GM21825 (cell line): ENCODE results near the gene PTPN21.

Experiments
- ATAC-seq: cut with Tn5 transposase; IDR thresholded peaks from one replicate; pipeline ENCODE4 v1.9.1; 2021; ENCODE audit warnings: mild to moderate bottlenecking, moderate library complexity; ENCODE audit not compliant: unreplicated experiment

The PTPN21 gene

DNA sequence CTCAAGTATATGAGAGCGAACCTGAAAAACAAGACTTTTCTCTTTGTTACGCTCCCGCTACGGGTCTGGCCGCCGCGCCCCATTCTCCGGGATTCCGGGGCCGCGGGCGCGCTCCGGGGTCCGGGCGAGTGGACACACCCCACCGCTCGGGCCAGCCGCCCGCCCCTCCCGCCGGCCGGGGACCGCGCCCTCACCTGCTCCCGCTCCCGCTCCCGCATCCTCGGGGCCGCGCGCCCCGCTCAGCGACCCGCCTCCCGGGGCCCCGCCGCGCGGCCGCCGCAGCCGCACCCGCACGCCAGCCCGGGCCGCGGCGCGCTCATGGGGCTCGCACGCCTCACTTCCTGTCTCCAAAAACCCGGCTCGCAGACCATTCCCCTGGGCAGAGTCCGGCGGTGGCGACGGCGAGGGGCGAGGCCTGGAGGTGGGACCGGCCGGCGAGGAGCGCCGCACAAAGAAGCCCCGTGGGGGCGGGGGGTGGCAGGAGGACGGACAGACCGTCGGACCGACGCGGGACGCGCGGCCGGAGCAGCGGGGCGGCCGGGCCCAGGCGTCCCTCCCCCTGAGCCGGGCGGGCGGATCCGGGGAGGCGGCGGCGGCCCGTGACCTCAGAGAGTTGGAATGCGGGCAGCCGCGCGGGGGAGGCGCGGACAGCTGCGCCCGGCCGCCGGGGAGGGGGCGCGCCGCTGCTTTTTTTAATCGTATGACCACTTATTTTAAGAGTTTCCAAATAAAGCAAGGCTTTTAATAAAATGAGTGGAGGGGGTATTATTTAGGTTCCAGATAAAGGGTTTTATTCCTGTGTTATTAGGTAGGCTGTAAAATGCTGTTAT lies at the start of gene PTPN21:
PTPN21 (minus strand) TSS at position 551 of the 830 bp plus-strand sequence. CDS start 4,590 bp downstream, outside the sequence.
- no peak for ATAC-seq

DNA sequence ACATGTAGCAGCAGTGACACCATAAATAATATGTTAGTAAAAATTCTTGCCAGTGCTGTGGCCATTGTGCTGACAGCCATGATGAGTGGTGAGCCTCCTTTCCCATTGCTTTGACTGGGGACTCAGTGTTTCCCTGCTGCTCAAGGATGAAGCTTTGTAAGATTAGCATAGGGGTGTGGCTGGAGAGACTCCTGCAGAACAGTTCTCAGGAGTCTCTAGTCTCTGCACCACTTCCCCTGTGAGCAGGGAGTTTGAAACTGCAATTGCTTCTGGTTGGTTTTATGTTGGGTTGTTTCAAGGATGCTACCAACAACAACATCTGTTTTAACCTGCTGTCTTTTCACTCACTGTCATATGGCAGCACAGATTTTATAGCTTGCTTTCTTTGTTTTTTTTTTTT lies 49.4 kb upstream of the PTPN21 start:
- no peak for ATAC-seq

DNA sequence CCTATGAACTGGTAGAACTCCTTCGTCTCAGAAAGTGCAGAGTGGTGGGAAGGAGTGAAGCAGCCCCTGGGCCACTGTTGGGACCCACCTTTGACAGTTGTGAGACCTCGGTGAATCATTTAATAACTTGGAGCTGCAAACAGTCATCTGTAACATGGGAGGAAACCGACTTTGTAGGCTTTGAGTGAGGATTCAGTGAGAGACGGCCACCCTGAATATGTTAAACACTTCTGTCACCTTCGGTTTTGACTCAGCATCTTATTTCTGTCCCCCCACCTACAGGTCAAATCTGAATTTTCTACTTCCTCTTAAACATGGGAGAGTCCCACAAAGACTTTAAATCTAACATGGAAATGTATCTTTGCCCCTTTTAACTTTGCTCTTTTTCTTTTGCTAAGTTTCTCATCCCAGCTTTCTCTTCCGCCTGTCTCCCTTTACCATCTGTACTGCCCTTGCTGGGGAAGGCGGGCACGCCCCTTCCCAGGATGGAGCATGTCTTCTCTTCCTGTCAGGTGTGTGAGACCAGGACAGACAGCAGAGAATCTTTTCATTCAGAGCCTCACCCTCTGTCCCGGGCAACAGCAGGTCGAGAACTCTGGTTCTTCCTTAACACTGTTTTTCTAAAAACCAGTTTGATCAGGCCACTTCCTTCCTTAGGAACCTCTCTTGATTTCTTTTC lies 45.1 kb upstream of the PTPN21 start:
- ATAC-seq, result peak; percentile 91

DNA sequence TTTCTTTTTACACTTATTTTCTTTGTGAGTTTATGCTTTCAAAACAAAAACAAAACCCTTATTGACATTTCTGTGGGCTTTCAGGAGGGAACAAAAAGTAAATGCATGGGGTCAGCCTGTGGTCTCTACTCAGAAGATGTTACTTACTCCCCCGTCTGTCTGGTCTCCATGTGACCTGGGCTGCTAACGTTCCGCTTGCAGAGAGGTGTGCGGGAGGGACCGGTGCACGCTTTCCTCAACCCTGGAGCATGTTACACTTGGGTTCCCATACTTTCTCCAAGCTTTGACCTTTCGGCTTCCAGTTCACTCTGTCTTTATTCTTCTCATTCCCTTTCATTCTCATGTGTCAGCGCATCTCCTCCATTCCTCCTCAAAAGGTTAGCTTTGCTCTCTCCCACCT lies 44.5 kb upstream of the PTPN21 start:
- no peak for ATAC-seq

DNA sequence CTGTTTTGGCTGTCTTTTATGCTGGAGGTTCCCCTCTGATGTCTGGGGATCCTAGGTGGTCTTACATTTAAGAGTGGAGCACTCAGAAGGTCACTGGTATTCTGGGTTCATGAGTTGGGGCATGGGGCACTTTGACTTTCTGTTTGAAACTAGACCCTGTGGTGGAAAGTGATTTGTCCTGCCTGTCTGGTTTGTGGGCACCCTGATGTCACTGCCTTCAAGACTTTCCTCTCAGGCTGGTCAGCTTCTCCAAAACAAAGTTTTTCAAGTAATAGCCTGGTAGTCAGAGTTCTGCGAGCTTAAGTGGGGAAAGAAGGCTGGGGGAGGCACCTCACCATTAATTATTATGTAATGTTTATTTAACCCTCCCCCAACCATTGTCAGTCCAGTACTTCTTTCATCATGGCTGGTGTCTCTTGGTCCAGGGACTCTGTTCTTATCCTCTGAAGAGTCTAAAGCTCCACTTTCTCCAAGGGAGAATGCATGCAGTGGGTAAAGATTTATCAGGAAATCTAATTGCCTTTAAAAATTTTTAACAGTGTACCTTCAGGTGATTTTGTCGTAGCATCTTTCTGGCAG lies 43.4 kb upstream of the PTPN21 start:
- ATAC-seq, result no peak

DNA sequence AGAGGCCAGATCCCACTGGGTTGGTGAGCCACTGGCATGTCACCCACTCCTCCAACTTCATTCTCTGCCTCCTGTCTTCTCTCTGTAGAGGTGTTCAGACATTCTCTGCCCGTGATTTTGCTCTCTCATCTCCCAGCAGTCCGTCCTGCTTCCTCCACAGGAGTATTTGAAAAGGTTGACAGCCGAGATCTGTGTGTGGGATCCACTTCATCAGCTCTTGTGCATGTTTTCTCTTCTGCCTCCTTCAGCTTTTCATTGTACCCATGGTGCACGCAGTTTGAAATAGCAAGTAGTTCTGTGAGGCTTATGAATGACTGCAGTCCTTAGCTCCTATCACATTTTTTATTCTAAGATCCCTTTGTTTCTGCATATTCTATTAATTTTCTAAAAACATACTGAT lies 42.8 kb upstream of the PTPN21 start:
- ATAC-seq, result no peak

DNA sequence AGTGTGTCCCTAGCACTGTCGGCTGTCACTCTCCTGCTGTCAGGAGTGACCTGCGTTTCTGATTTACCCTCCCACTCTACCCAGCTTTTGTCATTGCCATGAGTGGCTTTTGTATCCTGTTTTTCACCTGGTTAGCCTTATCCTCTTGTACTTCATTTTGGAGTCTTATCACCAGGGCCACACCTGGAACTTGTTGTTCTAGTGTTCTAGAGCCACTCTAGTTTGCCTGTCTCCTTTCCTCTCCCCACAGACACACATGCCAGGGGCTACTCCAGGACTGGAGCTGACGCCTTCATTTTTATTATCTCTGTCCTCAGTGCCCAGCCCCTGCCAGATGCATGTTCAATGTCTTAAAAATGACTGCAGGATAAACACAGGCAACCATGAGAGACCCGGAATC lies 42.2 kb upstream of the PTPN21 start:
- no peak for ATAC-seq

DNA sequence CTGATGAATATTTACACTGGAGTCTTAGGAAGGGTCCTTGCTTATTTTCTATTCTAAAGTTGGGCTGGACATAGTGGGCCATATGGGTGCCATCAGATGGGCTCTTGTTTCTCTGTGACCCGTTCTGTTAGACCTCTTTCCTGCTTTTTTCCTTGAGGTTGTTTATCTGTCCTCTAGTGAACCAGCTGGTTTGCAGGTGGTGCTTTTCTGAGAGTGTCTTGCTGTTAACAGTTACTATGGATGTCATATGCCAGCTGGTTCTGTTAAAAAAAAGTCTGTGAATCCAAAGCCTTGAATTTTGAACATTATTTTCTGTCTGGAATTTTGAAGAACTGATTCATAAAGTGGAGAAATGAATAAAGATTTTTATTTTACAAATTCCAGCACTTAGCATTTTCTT lies 37.2 kb upstream of the PTPN21 start:
- no peak for ATAC-seq

DNA sequence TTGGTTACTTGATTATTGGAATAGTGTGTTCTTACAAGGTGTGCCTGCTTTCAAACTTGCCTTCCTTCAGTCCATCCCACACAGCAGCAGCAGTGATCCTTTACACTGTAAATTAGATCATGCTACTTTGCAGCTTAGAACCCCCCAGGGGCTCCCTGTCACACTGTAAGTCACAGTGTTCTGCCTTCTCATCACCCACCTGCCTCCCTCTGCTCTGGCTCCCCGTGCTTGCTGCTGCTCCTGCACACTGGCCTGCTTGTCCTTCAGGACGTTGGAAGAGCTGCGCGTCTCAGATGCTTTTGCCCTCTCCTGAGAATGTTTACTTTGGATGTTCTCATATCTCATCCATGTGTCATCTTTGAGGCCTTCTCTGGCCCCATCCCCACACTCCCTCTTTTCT lies 35.4 kb upstream of the PTPN21 start:
- ATAC-seq, result no peak

DNA sequence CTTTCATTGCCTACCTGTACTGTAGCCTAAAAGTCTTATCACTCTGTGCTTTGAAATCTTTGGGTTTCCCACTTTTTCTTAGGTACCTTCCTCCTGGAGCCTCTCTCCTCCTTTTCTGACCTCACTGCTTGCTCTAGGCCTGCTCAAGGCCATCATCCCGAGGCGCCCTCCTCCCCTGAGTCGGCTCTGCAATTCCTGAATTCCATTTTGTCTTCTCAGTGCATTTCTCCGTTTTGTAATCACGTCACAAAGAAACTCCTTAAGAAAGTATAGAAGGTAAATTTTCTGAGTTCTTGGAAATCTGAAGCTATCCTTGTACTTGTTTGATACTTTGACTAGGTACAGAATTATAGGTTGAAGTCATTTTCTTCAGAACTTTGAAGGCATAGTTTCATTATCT lies 33.3 kb upstream of the PTPN21 start:
- no peak for ATAC-seq

DNA sequence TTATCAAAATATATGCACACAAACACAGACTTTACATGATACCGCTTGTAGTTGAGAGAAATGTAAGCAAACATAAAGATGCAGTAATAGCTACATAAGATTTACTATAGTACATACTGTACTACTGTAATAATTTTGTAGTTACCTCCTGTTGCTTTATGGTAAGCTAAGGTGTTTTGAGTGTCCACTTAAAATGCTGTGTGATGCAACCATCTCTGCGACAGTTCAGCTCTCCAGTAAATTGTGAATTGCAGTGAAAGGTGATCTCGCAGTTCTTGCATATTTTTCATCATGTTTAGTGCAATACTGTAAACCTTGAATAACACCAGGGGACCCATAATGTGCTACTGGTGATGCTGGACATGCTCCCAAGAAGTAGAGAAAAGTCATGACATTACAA lies 29.6 kb upstream of the PTPN21 start:
- no peak for ATAC-seq

DNA sequence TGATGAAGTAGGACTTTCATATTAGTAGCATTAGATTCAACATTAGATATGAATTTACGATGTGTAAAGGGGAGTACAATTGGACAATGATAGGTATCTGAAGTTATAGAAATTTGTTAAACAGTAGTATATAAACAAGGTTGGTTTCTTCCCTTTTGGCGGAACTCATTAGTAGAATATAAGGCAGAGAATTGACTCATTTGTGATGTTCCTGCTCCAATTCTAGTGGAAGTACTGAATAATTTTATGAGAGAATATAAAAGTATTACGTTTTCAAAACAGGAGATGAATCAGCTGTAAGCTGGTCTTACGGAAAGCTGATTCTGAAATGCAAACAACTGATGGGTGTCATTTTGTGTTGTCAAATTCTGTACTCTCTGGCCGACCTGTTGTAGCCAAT lies 21.4 kb upstream of the PTPN21 start:
- ATAC-seq, result no peak

DNA sequence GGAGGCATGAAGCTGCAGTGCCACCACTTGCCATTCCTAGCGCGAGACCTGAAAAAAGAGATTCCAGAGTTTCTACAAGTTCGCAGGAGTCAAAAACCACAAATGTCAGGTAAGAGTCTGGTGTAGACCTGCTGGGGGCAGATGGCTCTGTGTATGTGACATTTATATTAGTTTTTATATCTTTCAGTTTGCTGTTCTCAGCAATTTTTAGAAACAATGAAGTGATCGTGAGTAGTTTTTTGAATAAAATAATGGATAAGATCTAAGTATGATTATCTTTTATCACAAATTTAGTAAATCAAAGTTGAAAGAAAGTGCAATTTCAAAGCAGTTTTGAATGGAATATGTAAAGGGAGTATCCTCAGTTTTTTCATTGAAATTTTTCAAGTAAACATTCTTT lies 17.3 kb upstream of the PTPN21 start:
- no peak for ATAC-seq

DNA sequence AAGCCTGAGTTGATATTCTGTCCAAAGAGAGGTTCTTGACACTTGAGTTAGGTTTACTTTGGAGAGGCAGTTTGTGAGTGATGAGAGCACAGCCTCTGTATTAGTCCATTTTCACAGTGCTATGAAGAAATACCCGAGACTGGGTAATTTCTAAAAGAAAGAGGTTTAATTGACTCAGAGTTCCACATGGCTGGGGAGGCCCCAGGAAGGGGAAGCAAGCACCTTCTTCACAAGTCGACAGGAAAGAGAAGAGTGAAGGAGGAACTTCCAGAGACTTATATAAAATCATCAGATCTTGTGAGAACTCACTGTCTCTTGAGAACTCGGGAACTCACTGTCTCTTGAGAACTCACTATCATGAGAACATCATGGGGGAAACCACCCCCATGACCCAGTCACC lies 13.4 kb upstream of the PTPN21 start:
- ATAC-seq, result no peak

DNA sequence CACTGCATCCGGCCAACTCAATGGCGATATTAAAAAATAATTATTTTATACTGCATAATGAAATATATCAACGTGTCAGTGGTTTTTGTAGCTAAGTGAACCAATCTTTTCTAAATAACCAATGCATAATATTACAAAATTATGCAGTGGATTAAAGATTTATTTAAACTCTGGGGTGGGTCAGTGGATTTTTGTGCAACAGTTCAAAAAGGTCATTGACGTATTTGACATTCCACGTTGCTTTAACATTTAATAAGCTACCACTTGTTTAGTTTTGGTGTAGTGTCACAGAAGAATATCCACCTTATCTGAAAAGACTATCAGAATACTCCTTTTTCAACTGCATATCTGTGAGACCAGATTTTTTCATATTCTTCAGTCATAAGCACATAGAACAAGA lies 10.6 kb upstream of the PTPN21 start:
- no peak for ATAC-seq

DNA sequence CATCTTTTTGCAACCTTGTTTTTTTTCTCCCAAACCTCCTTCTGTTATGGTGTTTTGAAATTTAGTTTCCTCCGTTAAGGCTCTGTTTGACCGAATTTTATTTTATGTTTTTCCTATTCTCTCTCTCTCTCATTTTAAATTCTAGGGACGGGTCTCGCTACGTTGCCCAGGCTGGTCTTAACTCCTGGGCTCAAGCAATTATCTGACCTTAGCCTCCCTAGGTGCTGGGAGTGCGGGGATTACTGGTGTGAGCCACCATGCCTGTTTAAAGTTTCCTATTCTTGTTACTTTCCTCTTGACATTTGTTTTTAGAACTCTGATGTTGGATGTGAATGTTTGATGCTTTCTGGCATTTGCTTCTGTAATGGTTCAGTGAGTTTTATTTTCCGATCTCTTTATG lies 9.0 kb upstream of the PTPN21 start:
- no peak for ATAC-seq

DNA sequence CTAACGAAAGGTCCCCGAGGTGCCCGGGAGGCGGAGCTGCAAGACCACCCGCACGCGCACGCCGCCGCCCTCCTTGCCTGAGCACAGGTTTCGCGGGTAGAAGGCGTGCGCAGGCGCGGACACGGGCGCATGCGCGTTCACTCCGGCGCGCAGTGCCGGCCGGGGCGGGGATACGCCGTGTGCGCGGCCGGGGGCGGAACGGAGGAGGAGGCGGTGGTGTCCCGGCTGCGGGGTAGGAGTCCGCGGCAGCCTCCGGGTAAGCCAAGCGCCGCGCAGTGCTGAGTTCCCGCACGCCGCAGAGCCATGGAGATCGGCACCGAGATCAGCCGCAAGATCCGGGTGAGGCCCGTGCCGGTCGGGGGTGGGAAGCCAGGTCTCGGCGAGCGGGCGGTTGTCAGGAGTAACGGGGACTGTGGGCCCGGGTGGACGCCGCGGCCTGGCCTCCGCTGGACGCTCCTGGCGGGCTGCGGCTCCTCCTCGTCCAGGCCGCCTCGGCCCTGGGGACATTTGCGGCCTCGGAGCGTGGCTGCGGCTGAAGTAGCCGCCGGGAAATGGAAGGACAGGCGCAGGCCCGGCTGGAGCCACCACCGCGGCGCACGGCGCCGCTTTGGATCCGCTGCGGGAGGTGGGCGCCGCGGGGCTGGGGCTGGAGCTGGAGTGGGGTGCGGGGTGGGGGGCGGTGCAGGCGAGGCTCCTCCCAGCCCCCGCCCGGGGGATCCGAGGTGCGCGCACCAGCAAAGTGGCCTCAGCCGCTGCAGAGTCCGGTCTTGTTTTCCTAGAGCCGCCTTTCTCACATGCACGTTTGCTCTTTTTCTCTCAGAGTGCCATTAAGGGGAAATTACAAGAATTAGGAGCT lies 8.3 kb upstream of the PTPN21 start, which contains the start of gene ZC3H14:
ZC3H14 (plus strand) TSS at position 207 of the 856 bp plus-strand sequence; CDS start at position 304, 97 bp downstream.
- ATAC-seq, result peak; percentile 95

DNA sequence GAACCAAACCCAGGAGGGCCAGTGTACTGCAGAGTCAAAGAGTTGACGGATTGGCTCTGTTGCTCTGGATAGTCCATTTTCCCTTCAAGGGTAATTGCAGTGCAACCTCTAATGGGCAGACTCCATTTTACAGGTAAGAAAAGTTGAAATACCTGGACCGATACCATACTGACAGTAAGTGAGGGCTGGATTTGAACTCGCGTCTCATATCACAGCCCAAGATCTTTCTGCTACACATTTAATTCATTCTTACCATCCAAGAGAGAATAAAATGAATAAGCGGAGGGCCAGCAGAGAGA lies 7.7 kb upstream of the PTPN21 start:
- ATAC-seq, result no peak

DNA sequence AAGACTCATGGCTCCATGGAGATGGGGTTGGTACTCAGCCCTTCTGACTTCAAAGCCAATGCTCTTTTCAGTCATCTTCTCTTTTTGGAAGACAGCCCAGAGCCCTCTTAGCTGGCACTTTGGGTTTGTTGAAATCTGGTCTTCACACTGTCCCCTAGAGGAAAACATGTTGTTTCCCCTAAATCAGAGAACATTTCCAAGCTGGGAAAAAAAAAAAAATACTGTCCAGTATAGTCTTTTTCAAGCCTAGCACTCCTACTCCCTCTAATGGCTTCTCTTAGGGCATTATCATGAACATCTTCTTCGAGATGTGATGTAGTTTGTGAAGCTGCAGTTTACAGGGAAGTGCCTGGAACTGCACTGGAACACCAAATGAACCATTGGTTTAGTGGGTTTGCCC lies 5.0 kb upstream of the PTPN21 start:
- no peak for ATAC-seq

DNA sequence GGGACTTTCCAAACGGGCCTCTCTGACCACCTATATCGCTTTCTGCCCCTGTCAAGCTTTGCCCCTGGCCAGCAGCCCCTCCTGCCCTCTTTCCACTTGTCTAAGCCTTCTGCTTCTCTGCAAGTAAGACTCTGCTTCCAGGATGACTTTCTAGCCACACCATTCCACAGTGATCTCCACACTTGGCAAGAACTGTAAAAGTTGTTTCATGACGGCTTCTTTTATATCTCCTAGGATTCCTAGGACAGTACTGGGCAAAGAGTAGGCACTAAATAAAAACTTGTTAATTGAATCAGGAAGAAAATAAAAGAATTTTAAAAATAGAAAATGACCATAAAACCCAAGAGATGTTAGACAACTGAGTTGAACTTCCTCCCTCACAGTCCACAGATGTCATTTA lies 1.8 kb upstream of the PTPN21 start:
- no peak for ATAC-seq

DNA sequence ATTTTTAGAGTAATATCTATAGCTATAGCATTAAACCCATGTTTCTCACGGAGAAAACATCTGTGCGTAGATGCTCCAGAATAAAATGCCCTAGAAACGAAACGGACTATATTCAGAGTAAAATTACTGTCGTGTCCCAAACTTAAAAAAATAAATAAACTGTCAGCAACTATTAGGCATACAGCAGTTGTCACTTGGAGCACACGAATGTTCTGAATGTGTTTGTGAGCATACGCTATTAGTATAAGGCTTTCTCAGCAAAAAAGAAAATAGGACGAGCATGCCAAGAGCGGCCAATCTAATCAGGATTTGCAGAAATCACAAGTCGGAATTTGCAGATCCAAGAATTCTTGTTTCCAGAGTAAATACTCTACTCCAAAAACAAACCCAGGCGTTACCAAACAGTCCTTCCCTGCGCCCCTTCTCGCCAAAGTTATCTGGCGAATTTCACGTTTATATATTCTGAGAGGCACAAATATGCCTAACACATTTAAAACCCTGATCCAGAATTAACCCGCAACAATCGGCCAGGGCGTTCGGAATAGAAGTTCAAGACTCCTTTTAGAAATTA lies 836 bp downstream of the PTPN21 start:
- no peak for ATAC-seq
